GM12878 (cell line): ENCODE data around the gene DLG1. TPM values are rescaled to one million over a fixed set of nuclear protein-coding genes. Genes with fewer than 3 reads are reported as not detected.

ENCODE experiments used
- ATAC-seq: fragments of 200-7000 bp; cut with Tn5 transposase; 3 replicates; pipeline ENCODE4 v1.9.1; 2020; ENCODE audit warnings: mild to moderate bottlenecking, moderate library complexity
- BruUV-seq: library from RNA; stranded (reverse); fragments of 400-500 nt; replicated peaks from 2 replicates; lab custom pipeline; 2021; lab: Mats Ljungman, UMichigan
- CTCF ChIA-PET: fragments of 300-600 bp; sonication (Branson Sonifier 250); formaldehyde crosslinking; extraction: SDS; loops from one replicate; lab custom pipeline; 2021; ENCODE audit warnings: inconsistent platforms; lab: Yijun Ruan, JAX
- POLR2A ChIA-PET: fragments of 350-600 bp; formaldehyde crosslinking; extraction: SDS; loops from one replicate; lab custom pipeline; 2021; ENCODE audit warnings: inconsistent platforms; lab: Charles Lee
- RAD21 ChIA-PET: fragments of 300-600 bp; sonication (Branson Sonifier 250); formaldehyde crosslinking; loops from one replicate; lab custom pipeline; 2023; ENCODE audit warnings: antibody characterized with exemption; ENCODE audit not compliant: unreplicated experiment; lab: Charles Lee
- SMC1A ChIA-PET: fragments of 300-600 bp; sonication (Branson Sonifier 250); formaldehyde crosslinking; loops from one replicate; lab custom pipeline; 2023; ENCODE audit not compliant: unreplicated experiment, uncharacterized antibody; lab: Charles Lee
- DNase-seq: peaks from one replicate; pipeline ENCODE4 v3.0.0-alpha.2; 2011; ENCODE audit warnings: low read depth, low spot score
- FAIRE-seq: peaks from 3 replicates; lab custom pipeline; 2011; peaks lifted over from hg19 to GRCh38; lab: Jason Lieb, UNC
- H2AFZ ChIP-seq: 2 replicates; pipeline ENCODE4 v1.6.0; 2011; ENCODE audit warnings: low read depth, low read length, control low read depth; ENCODE audit not compliant: control insufficient read depth
- H3K27ac ChIP-seq: 2 replicates; pipeline ENCODE4 v1.5.1; 2011; ENCODE audit warnings: control low read depth; ENCODE audit not compliant: control insufficient read depth, insufficient read depth
- H3K27me3 ChIP-seq, 2 experiments: replicated peaks in 1 of 2; 2 replicates each; pipeline versions ENCODE4 v1.6.0 to v1.6.1; 2011; ENCODE audit warnings: low read length in 1 of 2; ENCODE audit not compliant: control insufficient read depth in 2 of 2, insufficient read depth in 2 of 2
- H3K36me3 ChIP-seq, 2 experiments: 2 replicates each; pipeline ENCODE4 v1.5.1; 2011; ENCODE audit warnings: low read length in 1 of 2; ENCODE audit not compliant: control insufficient read depth in 2 of 2, insufficient read depth in 2 of 2
- H3K4me1 ChIP-seq: 2 replicates; pipeline ENCODE4 v1.6.1; 2011; ENCODE audit warnings: mild to moderate bottlenecking, low read length, moderate library complexity, mixed read lengths; ENCODE audit not compliant: control insufficient read depth, insufficient read depth
- H3K4me2 ChIP-seq: 2 replicates; pipeline ENCODE4 v1.6.0; 2011; ENCODE audit warnings: control low read depth; ENCODE audit not compliant: control insufficient read depth, insufficient read depth
- H3K4me3 ChIP-seq: fragments of 200-600 bp; sonication (generic); 2 replicates; pipeline ENCODE4 v1.5.1; 2016
- H3K79me2 ChIP-seq: 2 replicates; pipeline ENCODE4 v1.6.0; 2011; ENCODE audit warnings: low read length; ENCODE audit not compliant: control insufficient read depth, insufficient read depth
- H3K9ac ChIP-seq: 2 replicates; pipeline ENCODE4 v1.8.0; 2011; ENCODE audit warnings: low read length, control low read depth, mixed read lengths; ENCODE audit not compliant: control insufficient read depth, insufficient read depth
- H3K9me3 ChIP-seq: replicated peaks from 3 replicates; pipeline ENCODE4 v1.5.1; 2011; ENCODE audit warnings: mild to moderate bottlenecking, low read length; ENCODE audit not compliant: control insufficient read depth, insufficient read depth
- H4K20me1 ChIP-seq: 2 replicates; pipeline ENCODE4 v1.6.0; 2011; ENCODE audit not compliant: control insufficient read depth, insufficient read depth
- BACH1 ChIP-seq: fragments of 450-650 bp; IDR thresholded peaks from 2 replicates; pipeline ENCODE4 v1.6.1; 2017; ENCODE audit warnings: mild to moderate bottlenecking, borderline replicate concordance
- CBX5 ChIP-seq: sonication (generic); IDR thresholded peaks from 2 replicates; pipeline ENCODE4 v1.6.1; 2016; ENCODE audit warnings: low read depth, moderate library complexity, mild to moderate bottlenecking, inconsistent platforms
- HDAC6 ChIP-seq: fragments of 200-600 bp; sonication (generic); IDR thresholded peaks from one replicate; pipeline ENCODE4 v1.8.0; 2017; ENCODE audit warnings: antibody characterized with exemption; ENCODE audit not compliant: unreplicated experiment
- KDM1A ChIP-seq: fragments of 200-600 bp; sonication (generic); IDR thresholded peaks from 2 replicates; pipeline ENCODE4 v1.6.1; 2016; ENCODE audit warnings: borderline replicate concordance
- NFIC ChIP-seq: IDR thresholded peaks from 2 replicates; pipeline ENCODE4 v1.6.1; 2012; ENCODE audit warnings: low read depth, mild to moderate bottlenecking, inconsistent platforms, low read length, moderate library complexity
- NR2C1 ChIP-seq: fragments of 450-650 bp; IDR thresholded peaks from 2 replicates; pipeline ENCODE4 v1.6.1; 2017; ENCODE audit warnings: antibody characterized with exemption, mild to moderate bottlenecking, moderate library complexity
- STAT1 ChIP-seq: fragments of 450-650 bp; conservative IDR thresholded peaks from 2 replicates; pipeline ENCODE4 v1.6.1; 2014; ENCODE audit warnings: antibody characterized with exemption, mild to moderate bottlenecking
- STAT3 ChIP-seq: IDR thresholded peaks from 2 replicates; pipeline ENCODE4 v1.6.1; 2011; ENCODE audit warnings: low read depth, low read length, improper control_type of control experiment
- ZNF384 ChIP-seq: IDR thresholded peaks from 2 replicates; pipeline ENCODE4 v1.6.1; 2012; ENCODE audit warnings: low read depth, mild to moderate bottlenecking, low read length, improper control_type of control experiment, borderline replicate concordance
- ZZZ3 ChIP-seq: IDR thresholded peaks from 2 replicates; pipeline ENCODE4 v1.6.1; 2011; ENCODE audit warnings: low read depth; ENCODE audit not compliant: control insufficient read depth, insufficient read length
- WGBS: methylation state at CpG from one replicate; pipeline ENCODE4 v1.1.6; 2016; ENCODE audit warnings: low lambda C conversion rate; ENCODE audit not compliant: insufficient replicate concordance, insufficient coverage; ENCODE audit errors: missing lambda C conversion rate; 5-methylcytosine and 5-hydroxymethylcytosine counted together
- in situ Hi-C: fragments of 300-500 bp; cut with MboI; formaldehyde crosslinking; loops from 9 replicates; pipeline ENCODE4 v1.14.3; 2018; ENCODE audit warnings: mixed read lengths
- intact Hi-C: fragments of 100-400 bp; cut with micrococcal nuclease; formaldehyde crosslinking; loops from one replicate; pipeline ENCODE4 v1.14.2; 2022; ENCODE audit not compliant: unreplicated experiment
- polyA plus RNA-seq, 11 experiments: library from polyadenylated mRNA; depleted of rRNA in 4 of 11; unstranded in 6 of 11; stranded (reverse) in 5 of 11; fragments of >200 nt; fragmentation: Nextera tagmentation in 4 of 11; fragmentation: Illumina TruSeq in 1 of 11; extraction: Ambion mirVana in 4 of 11; extraction: Trizol in 1 of 11; gene quantifications; 1 replicate in 1 of 11; 2 replicates in 10 of 11; pipeline versions ENCODE4 v1.2.1 to v1.2.3, GENCODE V29; 2011 to 2016; ENCODE audit warnings: inconsistent platforms in 2 of 11, missing spikeins in 2 of 11, low read depth in 1 of 11
- total RNA-seq, 4 experiments: library from RNA; depleted of rRNA in 3 of 4; stranded (reverse); fragments of >200 nt in 3 of 4; fragmentation: Illumina TruSeq in 1 of 4; extraction: Trizol in 1 of 4; gene quantifications; 2 replicates each; pipeline versions ENCODE4 v1.2.1 to v1.2.3, GENCODE V29; 2013 to 2021
- TF ChIP-seq, protein P1 (sequence below): fragments of 450-650 bp; IDR thresholded peaks from 2 replicates; pipeline ENCODE4 v1.6.1; 2014; ENCODE audit warnings: mild to moderate bottlenecking
- TF ChIP-seq, protein P2 (sequence below): IDR thresholded peaks from 2 replicates; pipeline ENCODE4 v1.6.1; 2012; ENCODE audit warnings: low read depth, low read length, improper control_type of control experiment
- TF ChIP-seq, protein P3 (sequence below): IDR thresholded peaks from 2 replicates; pipeline ENCODE4 v1.6.1; 2012; ENCODE audit warnings: low read depth, low read length, improper control_type of control experiment
- TF ChIP-seq, protein P4 (sequence below): fragments of 450-650 bp; IDR thresholded peaks from 2 replicates; pipeline ENCODE4 v1.6.1; 2017; ENCODE audit warnings: antibody characterized with exemption, mild to moderate bottlenecking, moderate library complexity
- TF ChIP-seq, protein P5 (sequence below): IDR thresholded peaks from 2 replicates; pipeline ENCODE4 v1.6.1; 2011; ENCODE audit warnings: borderline replicate concordance, low read depth, mild to moderate bottlenecking, moderate library complexity, low read length; ENCODE audit not compliant: insufficient read depth, poor library complexity, severe bottlenecking
- TF ChIP-seq, protein P6 (sequence below): fragments of 450-650 bp; IDR thresholded peaks from 2 replicates; pipeline ENCODE4 v1.6.1; 2016; ENCODE audit warnings: mild to moderate bottlenecking

Gene DLG1
- total and polyA plus RNA-seq, 10 of the 15 experiments (the other 5 are each of a cell fraction or from before 2014, with no cell fraction given): 9.2 to 63.1 (median 40.1) TPM

DNA sequence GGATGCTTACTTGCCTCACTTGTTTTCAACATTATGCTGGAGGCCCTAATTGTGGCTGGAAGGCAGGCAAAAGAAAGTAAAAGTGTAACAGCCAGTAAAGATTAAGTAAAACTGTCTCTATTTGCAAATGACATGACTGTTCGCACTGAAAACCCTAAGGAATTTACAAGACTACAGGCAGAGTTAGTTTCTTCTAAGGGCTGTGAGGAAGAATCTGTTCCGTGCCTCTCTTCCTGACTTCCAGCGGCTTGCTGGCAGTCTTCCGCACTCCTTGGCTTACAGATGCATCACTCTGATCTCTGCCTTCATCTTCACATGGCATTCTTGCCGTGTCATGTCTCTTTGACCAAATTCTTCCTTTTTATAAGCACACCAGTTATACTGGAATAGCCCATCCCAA is 86.1 kb downstream of the DLG1 start:
- no peaks in the 10 kb centered on the region; the same call in 2 of the 3 replicates for H3K9me3 ChIP-seq
- ChIA-PET CTCF (interaction anchor here (1.4 kb wide), 1 partner anchor 8 kb away, joined by 4 read pairs; no protein-coding TSS in a partner anchor), RAD21 (no interaction called here), SMC1A (interaction anchor here (1.1 kb wide), 1 partner anchor 11 kb away, joined by 6 read pairs; no protein-coding TSS in a partner anchor), POLR2A (no interaction called here)
- ATAC-seq: no peak
- WGBS: 100% methylated on average over 5 of the region's 5 CpGs
- FAIRE-seq: no peak
- no peak overlapping the region for H3K27ac ChIP-seq
- peaks cover 29% of the 10 kb centered on the region for H3K79me2 ChIP-seq
- BruUV-seq: no TSS peak
- H3K36me3 ChIP-seq: no peaks in the 10 kb centered on the region
- H3K9ac ChIP-seq: no peak overlapping the region
- H3K4me1 ChIP-seq: no peaks in the 10 kb centered on the region
- H3K27me3 ChIP-seq: no peaks in the 10 kb centered on the region
- H4K20me1 ChIP-seq: no peaks in the 10 kb centered on the region
- intact Hi-C loops (no loop called here), in situ Hi-C loops (no loop called here)
- H3K4me3 ChIP-seq: no peak overlapping the region
- DNase-seq: no peak
- no peak overlapping the region for H3K4me2 ChIP-seq
- H2AFZ ChIP-seq: no peak overlapping the region
- TF ChIP-seq NFIC: no peak
- TF ChIP-seq NR2C1: no peak
- no peak for TF ChIP-seq ZNF384
- no peak for TF ChIP-seq HDAC6
- no peak for TF ChIP-seq BACH1
- no peak for TF ChIP-seq KDM1A
- no peak for TF ChIP-seq STAT1
- TF ChIP-seq, protein P1, sequence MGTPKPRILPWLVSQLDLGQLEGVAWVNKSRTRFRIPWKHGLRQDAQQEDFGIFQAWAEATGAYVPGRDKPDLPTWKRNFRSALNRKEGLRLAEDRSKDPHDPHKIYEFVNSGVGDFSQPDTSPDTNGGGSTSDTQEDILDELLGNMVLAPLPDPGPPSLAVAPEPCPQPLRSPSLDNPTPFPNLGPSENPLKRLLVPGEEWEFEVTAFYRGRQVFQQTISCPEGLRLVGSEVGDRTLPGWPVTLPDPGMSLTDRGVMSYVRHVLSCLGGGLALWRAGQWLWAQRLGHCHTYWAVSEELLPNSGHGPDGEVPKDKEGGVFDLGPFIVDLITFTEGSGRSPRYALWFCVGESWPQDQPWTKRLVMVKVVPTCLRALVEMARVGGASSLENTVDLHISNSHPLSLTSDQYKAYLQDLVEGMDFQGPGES: no peak
- TF ChIP-seq, protein P2, sequence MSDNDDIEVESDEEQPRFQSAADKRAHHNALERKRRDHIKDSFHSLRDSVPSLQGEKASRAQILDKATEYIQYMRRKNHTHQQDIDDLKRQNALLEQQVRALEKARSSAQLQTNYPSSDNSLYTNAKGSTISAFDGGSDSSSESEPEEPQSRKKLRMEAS: no peak
- TF ChIP-seq, protein P3, sequence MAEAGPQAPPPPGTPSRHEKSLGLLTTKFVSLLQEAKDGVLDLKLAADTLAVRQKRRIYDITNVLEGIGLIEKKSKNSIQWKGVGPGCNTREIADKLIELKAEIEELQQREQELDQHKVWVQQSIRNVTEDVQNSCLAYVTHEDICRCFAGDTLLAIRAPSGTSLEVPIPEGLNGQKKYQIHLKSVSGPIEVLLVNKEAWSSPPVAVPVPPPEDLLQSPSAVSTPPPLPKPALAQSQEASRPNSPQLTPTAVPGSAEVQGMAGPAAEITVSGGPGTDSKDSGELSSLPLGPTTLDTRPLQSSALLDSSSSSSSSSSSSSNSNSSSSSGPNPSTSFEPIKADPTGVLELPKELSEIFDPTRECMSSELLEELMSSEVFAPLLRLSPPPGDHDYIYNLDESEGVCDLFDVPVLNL: no peak
- no peak for TF ChIP-seq ZZZ3
- TF ChIP-seq, protein P4, sequence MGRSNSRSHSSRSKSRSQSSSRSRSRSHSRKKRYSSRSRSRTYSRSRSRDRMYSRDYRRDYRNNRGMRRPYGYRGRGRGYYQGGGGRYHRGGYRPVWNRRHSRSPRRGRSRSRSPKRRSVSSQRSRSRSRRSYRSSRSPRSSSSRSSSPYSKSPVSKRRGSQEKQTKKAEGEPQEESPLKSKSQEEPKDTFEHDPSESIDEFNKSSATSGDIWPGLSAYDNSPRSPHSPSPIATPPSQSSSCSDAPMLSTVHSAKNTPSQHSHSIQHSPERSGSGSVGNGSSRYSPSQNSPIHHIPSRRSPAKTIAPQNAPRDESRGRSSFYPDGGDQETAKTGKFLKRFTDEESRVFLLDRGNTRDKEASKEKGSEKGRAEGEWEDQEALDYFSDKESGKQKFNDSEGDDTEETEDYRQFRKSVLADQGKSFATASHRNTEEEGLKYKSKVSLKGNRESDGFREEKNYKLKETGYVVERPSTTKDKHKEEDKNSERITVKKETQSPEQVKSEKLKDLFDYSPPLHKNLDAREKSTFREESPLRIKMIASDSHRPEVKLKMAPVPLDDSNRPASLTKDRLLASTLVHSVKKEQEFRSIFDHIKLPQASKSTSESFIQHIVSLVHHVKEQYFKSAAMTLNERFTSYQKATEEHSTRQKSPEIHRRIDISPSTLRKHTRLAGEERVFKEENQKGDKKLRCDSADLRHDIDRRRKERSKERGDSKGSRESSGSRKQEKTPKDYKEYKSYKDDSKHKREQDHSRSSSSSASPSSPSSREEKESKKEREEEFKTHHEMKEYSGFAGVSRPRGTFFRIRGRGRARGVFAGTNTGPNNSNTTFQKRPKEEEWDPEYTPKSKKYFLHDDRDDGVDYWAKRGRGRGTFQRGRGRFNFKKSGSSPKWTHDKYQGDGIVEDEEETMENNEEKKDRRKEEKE: no peak
- TF ChIP-seq STAT3: no peak
- TF ChIP-seq, protein P5, sequence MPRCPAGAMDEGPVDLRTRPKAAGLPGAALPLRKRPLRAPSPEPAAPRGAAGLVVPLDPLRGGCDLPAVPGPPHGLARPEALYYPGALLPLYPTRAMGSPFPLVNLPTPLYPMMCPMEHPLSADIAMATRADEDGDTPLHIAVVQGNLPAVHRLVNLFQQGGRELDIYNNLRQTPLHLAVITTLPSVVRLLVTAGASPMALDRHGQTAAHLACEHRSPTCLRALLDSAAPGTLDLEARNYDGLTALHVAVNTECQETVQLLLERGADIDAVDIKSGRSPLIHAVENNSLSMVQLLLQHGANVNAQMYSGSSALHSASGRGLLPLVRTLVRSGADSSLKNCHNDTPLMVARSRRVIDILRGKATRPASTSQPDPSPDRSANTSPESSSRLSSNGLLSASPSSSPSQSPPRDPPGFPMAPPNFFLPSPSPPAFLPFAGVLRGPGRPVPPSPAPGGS: no peak
- TF ChIP-seq CBX5: no peak
- TF ChIP-seq, protein P6, sequence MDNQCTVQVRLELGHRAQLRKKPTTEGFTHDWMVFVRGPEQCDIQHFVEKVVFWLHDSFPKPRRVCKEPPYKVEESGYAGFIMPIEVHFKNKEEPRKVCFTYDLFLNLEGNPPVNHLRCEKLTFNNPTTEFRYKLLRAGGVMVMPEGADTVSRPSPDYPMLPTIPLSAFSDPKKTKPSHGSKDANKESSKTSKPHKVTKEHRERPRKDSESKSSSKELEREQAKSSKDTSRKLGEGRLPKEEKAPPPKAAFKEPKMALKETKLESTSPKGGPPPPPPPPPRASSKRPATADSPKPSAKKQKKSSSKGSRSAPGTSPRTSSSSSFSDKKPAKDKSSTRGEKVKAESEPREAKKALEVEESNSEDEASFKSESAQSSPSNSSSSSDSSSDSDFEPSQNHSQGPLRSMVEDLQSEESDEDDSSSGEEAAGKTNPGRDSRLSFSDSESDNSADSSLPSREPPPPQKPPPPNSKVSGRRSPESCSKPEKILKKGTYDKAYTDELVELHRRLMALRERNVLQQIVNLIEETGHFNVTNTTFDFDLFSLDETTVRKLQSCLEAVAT: no peak
